H9 (cell line): ENCODE measurements around the gene PYHIN1. TPM values are rescaled to one million over a fixed set of nuclear protein-coding genes. Genes with fewer than 3 reads are reported as not detected.

Experiments
- DNase-seq: peaks from one replicate; pipeline ENCODE4 v3.0.0-alpha.2; 2017
- H2AFZ ChIP-seq: one replicate; pipeline ENCODE4 v1.6.1; 2013; ENCODE audit warnings: mild to moderate bottlenecking, low read length, control low read depth, moderate library complexity
- H2AK5ac ChIP-seq: 2 replicates; pipeline ENCODE4 v1.6.1; 2013; ENCODE audit warnings: low read length, control low read depth, mixed read lengths; ENCODE audit not compliant: insufficient read length
- H2BK120ac ChIP-seq: one replicate; pipeline ENCODE4 v1.6.1; 2013; ENCODE audit warnings: low read depth, mild to moderate bottlenecking, low read length, control low read depth, inconsistent platforms; ENCODE audit not compliant: poor library complexity, severe bottlenecking
- H2BK12ac ChIP-seq: 2 replicates; pipeline ENCODE4 v1.6.1; 2013; ENCODE audit warnings: low read length, control low read depth, mixed read lengths, low read depth; ENCODE audit not compliant: insufficient read length
- H2BK15ac ChIP-seq: 2 replicates; pipeline ENCODE4 v1.6.1; 2013; ENCODE audit warnings: low read depth, low read length, control low read depth
- H2BK20ac ChIP-seq: one replicate; pipeline ENCODE4 v1.6.1; 2013; ENCODE audit warnings: low read depth, mild to moderate bottlenecking, low read length, control low read depth, inconsistent platforms; ENCODE audit not compliant: poor library complexity, severe bottlenecking
- H2BK5ac ChIP-seq: 2 replicates; pipeline ENCODE4 v1.6.1; 2013; ENCODE audit warnings: low read length, control low read depth, mixed read lengths; ENCODE audit not compliant: insufficient read length
- H3K14ac ChIP-seq: 2 replicates; pipeline ENCODE4 v1.6.1; 2013; ENCODE audit warnings: low read length, control low read depth; ENCODE audit not compliant: insufficient read depth
- H3K18ac ChIP-seq: 2 replicates; pipeline ENCODE4 v1.6.1; 2013; ENCODE audit warnings: low read depth, mild to moderate bottlenecking, mixed read lengths, low read length, control low read depth; ENCODE audit not compliant: insufficient read length
- H3K23ac ChIP-seq: 2 replicates; pipeline ENCODE4 v1.6.1; 2013; ENCODE audit warnings: low read length, control low read depth, mixed read lengths, low read depth; ENCODE audit not compliant: insufficient read length
- H3K23me2 ChIP-seq: 2 replicates; pipeline ENCODE4 v1.6.1; 2013; ENCODE audit warnings: low read depth, mild to moderate bottlenecking, mixed read lengths, low read length, control low read depth; ENCODE audit not compliant: insufficient read length, poor library complexity, severe bottlenecking
- H3K27ac ChIP-seq: 2 replicates; pipeline ENCODE4 v1.5.1; 2013; ENCODE audit warnings: low read length, control low read depth, mixed read lengths, low read depth; ENCODE audit not compliant: insufficient read length
- H3K27me3 ChIP-seq: 2 replicates; pipeline ENCODE4 v1.6.1; 2013; ENCODE audit warnings: low read length, control low read depth, inconsistent platforms; ENCODE audit not compliant: insufficient read depth
- H3K4ac ChIP-seq: 2 replicates; pipeline ENCODE4 v1.6.1; 2013; ENCODE audit warnings: low read depth, mild to moderate bottlenecking, control low read depth, inconsistent platforms, low read length, moderate library complexity
- H3K4me1 ChIP-seq: 2 replicates; pipeline ENCODE4 v1.6.1; 2013; ENCODE audit warnings: low read length, control low read depth, inconsistent platforms; ENCODE audit not compliant: insufficient read depth
- H3K4me2 ChIP-seq: 2 replicates; pipeline ENCODE4 v1.6.1; 2013; ENCODE audit warnings: low read length, control low read depth, mixed read lengths; ENCODE audit not compliant: insufficient read length, insufficient read depth
- H3K56ac ChIP-seq: 2 replicates; pipeline ENCODE4 v1.6.1; 2013; ENCODE audit warnings: low read depth, mild to moderate bottlenecking, mixed read lengths, low read length, control low read depth; ENCODE audit not compliant: insufficient read length
- H3K79me1 ChIP-seq: 2 replicates; pipeline ENCODE4 v1.6.1; 2013; ENCODE audit warnings: low read depth, mild to moderate bottlenecking, moderate library complexity, low read length, control low read depth, inconsistent platforms; ENCODE audit not compliant: insufficient read depth, poor library complexity, severe bottlenecking
- H3K79me2 ChIP-seq: 2 replicates; pipeline ENCODE4 v1.6.1; 2013; ENCODE audit warnings: low read length, control low read depth, inconsistent platforms; ENCODE audit not compliant: insufficient read depth
- H3K9ac ChIP-seq: 2 replicates; pipeline ENCODE4 v1.6.1; 2013; ENCODE audit warnings: low read length, control low read depth, mixed read lengths; ENCODE audit not compliant: insufficient read length; ENCODE audit errors: extremely low read depth
- H3K9me3 ChIP-seq: one replicate; pipeline ENCODE4 v1.6.1; 2013; ENCODE audit warnings: low read depth, low read length, inconsistent platforms; ENCODE audit not compliant: control insufficient read depth
- H3T11ph ChIP-seq: one replicate; pipeline ENCODE4 v1.6.1; 2013; ENCODE audit warnings: mild to moderate bottlenecking, low read length, control low read depth, inconsistent platforms
- H4K20me1 ChIP-seq: one replicate; pipeline ENCODE4 v1.6.1; 2013; ENCODE audit not compliant: control insufficient read depth, insufficient read length, insufficient read depth
- H4K5ac ChIP-seq: 2 replicates; pipeline ENCODE4 v1.6.1; 2013; ENCODE audit warnings: low read depth, mild to moderate bottlenecking, mixed read lengths, low read length, control low read depth; ENCODE audit not compliant: insufficient read length
- H4K8ac ChIP-seq: replicated peaks from 2 replicates; pipeline ENCODE4 v1.6.1; 2013; ENCODE audit warnings: low read length, control low read depth, mixed read lengths, low read depth; ENCODE audit not compliant: insufficient read length
- H4K91ac ChIP-seq: 2 replicates; pipeline ENCODE4 v1.6.1; 2013; ENCODE audit warnings: low read depth, mild to moderate bottlenecking, moderate library complexity, mixed read lengths, low read length, control low read depth; ENCODE audit not compliant: insufficient read length
- H3K27ac Mint-ChIP-seq, 3 experiments: 2 replicates in 2 of 3; 3 replicates in 1 of 3; pipeline ENCODE4 v1.8.0; 2020 to 2021; ENCODE audit warnings: mixed read lengths in 3 of 3, mild to moderate bottlenecking in 1 of 3, moderate library complexity in 1 of 3
- H3K27me3 Mint-ChIP-seq: 2 replicates; pipeline ENCODE4 v1.8.0; 2021; ENCODE audit warnings: low read depth, mild to moderate bottlenecking, moderate library complexity, mixed read lengths
- H3K36me3 Mint-ChIP-seq, 3 experiments: 2 replicates in 2 of 3; 3 replicates in 1 of 3; pipeline ENCODE4 v1.8.0; 2020 to 2021; ENCODE audit warnings: low read depth in 3 of 3, mixed read lengths in 3 of 3; ENCODE audit not compliant: insufficient read depth in 1 of 3
- H3K4me1 Mint-ChIP-seq, 2 experiments: 2 replicates each; pipeline ENCODE4 v1.8.0; 2020; ENCODE audit warnings: mixed read lengths in 2 of 2
- H3K4me3 Mint-ChIP-seq, 2 experiments: 2 replicates in 1 of 2; 3 replicates in 1 of 2; pipeline ENCODE4 v1.8.0; 2020 to 2021; ENCODE audit warnings: mild to moderate bottlenecking in 2 of 2, mixed read lengths in 2 of 2, moderate library complexity in 1 of 2
- H3K9me3 Mint-ChIP-seq, 2 experiments: 2 replicates in 1 of 2; 3 replicates in 1 of 2; pipeline ENCODE4 v1.8.0; 2020; ENCODE audit warnings: mild to moderate bottlenecking in 2 of 2, mixed read lengths in 2 of 2, moderate library complexity in 1 of 2
- WGBS: extraction: QIAGEN DNeasy Blood & Tissue Kit; methylation state at CpG from one replicate; pipeline ENCODE4 v1.1.7; 2013; ENCODE audit warnings: missing lambda C conversion rate, low lambda C conversion rate, mixed read lengths; ENCODE audit not compliant: insufficient read length; ENCODE audit errors: extremely low coverage; 5-methylcytosine and 5-hydroxymethylcytosine counted together
- total RNA-seq: library from RNA; stranded (reverse); gene quantifications from 2 replicates; pipeline ENCODE4 v1.2.1, GENCODE V29; 2021
- TF ChIP-seq, protein P1 (sequence below): fragments of 200-600 bp; sonication (generic); conservative IDR thresholded peaks from 3 replicates; pipeline ENCODE4 v1.8.0; 2021; ENCODE audit warnings: antibody characterized with exemption, mild to moderate bottlenecking

Gene PYHIN1
- total RNA-seq, 1 experiment from 2014 or later = not detected

GRCh38 chr1:158941317-158941716 lies 10.0 kb downstream of the PYHIN1 start:
- no peak overlapping the region for H3K23ac ChIP-seq
- H3T11ph ChIP-seq = no peak overlapping the region
- no peaks in the 10 kb centered on the region for H3K79me2 ChIP-seq
- H3K9ac ChIP-seq = no peak overlapping the region
- H2BK12ac ChIP-seq = no peak overlapping the region
- no peak overlapping the region for H2AK5ac ChIP-seq
- H3K56ac ChIP-seq = no peak overlapping the region
- H3K27ac Mint-ChIP-seq = no peak overlapping the region
- H2AFZ ChIP-seq = no peak overlapping the region
- no CpG with 5 or more reads among the region's 1 CpG for WGBS
- no peaks in the 10 kb centered on the region for H4K20me1 ChIP-seq
- peaks cover 6% of the 10 kb centered on the region for H3K27me3 Mint-ChIP-seq
- H4K91ac ChIP-seq = no peak overlapping the region
- H3K79me1 ChIP-seq = no peaks in the 10 kb centered on the region
- no peaks in the 10 kb centered on the region for H3K4me1 Mint-ChIP-seq
- no peak overlapping the region for H4K5ac ChIP-seq
- no peak overlapping the region for H3K18ac ChIP-seq
- H2BK5ac ChIP-seq = no peak overlapping the region
- no peaks in the 10 kb centered on the region for H3K9me3 ChIP-seq
- DNase-seq = no peak
- H3K4me1 ChIP-seq = no peaks in the 10 kb centered on the region
- no peak overlapping the region for H4K8ac ChIP-seq
- no peaks in the 10 kb centered on the region for H3K36me3 Mint-ChIP-seq
- TF ChIP-seq, protein P1, sequence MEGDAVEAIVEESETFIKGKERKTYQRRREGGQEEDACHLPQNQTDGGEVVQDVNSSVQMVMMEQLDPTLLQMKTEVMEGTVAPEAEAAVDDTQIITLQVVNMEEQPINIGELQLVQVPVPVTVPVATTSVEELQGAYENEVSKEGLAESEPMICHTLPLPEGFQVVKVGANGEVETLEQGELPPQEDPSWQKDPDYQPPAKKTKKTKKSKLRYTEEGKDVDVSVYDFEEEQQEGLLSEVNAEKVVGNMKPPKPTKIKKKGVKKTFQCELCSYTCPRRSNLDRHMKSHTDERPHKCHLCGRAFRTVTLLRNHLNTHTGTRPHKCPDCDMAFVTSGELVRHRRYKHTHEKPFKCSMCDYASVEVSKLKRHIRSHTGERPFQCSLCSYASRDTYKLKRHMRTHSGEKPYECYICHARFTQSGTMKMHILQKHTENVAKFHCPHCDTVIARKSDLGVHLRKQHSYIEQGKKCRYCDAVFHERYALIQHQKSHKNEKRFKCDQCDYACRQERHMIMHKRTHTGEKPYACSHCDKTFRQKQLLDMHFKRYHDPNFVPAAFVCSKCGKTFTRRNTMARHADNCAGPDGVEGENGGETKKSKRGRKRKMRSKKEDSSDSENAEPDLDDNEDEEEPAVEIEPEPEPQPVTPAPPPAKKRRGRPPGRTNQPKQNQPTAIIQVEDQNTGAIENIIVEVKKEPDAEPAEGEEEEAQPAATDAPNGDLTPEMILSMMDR = no peak
- H3K27ac ChIP-seq = no peak overlapping the region
- H2BK120ac ChIP-seq = no peak overlapping the region
- H2BK15ac ChIP-seq = no peak overlapping the region
- H3K4me3 Mint-ChIP-seq = no peak overlapping the region
- no peaks in the 10 kb centered on the region for H3K27me3 ChIP-seq
- H3K4me2 ChIP-seq = no peak overlapping the region
- H3K4ac ChIP-seq = no peak overlapping the region
- H2BK20ac ChIP-seq = no peak overlapping the region
- H3K9me3 Mint-ChIP-seq = no peaks in the 10 kb centered on the region; a peak in 1 of 5 replicates
- H3K23me2 ChIP-seq = no peaks in the 10 kb centered on the region
- H3K14ac ChIP-seq = no peak overlapping the region
